ENCODE results near the gene KLHL22.
"Not testable (repeated sequence)": the region's sequence is repeated elsewhere in the genome, so short reads cannot be mapped to it uniquely, and the experiment has no call there.

The KLHL22 gene

GRCh38 chr22:20508815-20509271, 13.2 kb upstream of the KLHL22 start:
- Histone ChIP-seq H3K27me3 (no peaks in the 10 kb centered on the region), H3K9me3 (no peaks in the 10 kb centered on the region), H3K27ac (peak overlapping the region; percentile 88), H3K36me3 (peaks cover 1% of the 10 kb centered on the region), H3K4me1 (ENCODE audit: control insufficient read depth in 1 of 2, insufficient read depth in 1 of 2, low read depth in 1 of 2, low read length in 1 of 2) (peaks cover 28 to 29% of the 10 kb centered on the region in 2 experiments), H3K4me3 (ENCODE audit: low read depth in 1 of 2, low read length in 1 of 2) (peak overlapping the region; percentile 88 to 96)
- TF ChIP-seq, protein P1, sequence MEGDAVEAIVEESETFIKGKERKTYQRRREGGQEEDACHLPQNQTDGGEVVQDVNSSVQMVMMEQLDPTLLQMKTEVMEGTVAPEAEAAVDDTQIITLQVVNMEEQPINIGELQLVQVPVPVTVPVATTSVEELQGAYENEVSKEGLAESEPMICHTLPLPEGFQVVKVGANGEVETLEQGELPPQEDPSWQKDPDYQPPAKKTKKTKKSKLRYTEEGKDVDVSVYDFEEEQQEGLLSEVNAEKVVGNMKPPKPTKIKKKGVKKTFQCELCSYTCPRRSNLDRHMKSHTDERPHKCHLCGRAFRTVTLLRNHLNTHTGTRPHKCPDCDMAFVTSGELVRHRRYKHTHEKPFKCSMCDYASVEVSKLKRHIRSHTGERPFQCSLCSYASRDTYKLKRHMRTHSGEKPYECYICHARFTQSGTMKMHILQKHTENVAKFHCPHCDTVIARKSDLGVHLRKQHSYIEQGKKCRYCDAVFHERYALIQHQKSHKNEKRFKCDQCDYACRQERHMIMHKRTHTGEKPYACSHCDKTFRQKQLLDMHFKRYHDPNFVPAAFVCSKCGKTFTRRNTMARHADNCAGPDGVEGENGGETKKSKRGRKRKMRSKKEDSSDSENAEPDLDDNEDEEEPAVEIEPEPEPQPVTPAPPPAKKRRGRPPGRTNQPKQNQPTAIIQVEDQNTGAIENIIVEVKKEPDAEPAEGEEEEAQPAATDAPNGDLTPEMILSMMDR (IDR thresholded peaks at IDR 0.05): no peak

GRCh38 chr22:20508067-20508755, 12.6 kb upstream of the KLHL22 start:
- not testable (repeated sequence) for H3K36me3 ChIP-seq, H3K9me3 ChIP-seq

GRCh38 chr22:20507253-20508066, 11.9 kb upstream of the KLHL22 start, which contains the start of gene MED15:
Gene MED15, plus strand, starts transcription at chr22:20507610. Its CDS starts 69 bp downstream, at chr22:20507679.
- peak within 1 kb of the TSS; percentile 88 to 96 for H3K4me3 ChIP-seq (ENCODE audit: low read depth in 1 of 2, low read length in 1 of 2)
- H3K36me3 ChIP-seq: no peaks in the 10 kb centered on the region
- peaks cover 28 to 29% of the 10 kb centered on the region in 2 experiments for H3K4me1 ChIP-seq (ENCODE audit: control insufficient read depth in 1 of 2, insufficient read depth in 1 of 2, low read depth in 1 of 2, low read length in 1 of 2)
- TF ChIP-seq, protein P1 (IDR thresholded peaks at IDR 0.05): peak; percentile 22
- H3K27me3 ChIP-seq: no peaks in the 10 kb centered on the region
- peak within 1 kb of the TSS; percentile 88 for H3K27ac ChIP-seq
- no peaks in the 10 kb centered on the region for H3K9me3 ChIP-seq

More at GRCh38 chr22:20508067-20508755, 12.6 kb upstream of the KLHL22 start:
- Histone ChIP-seq H3K27ac (peak overlapping the region; percentile 88), H3K4me1 (ENCODE audit: control insufficient read depth in 1 of 2, insufficient read depth in 1 of 2, low read depth in 1 of 2, low read length in 1 of 2) (peaks cover 28 to 29% of the 10 kb centered on the region in 2 experiments), H3K4me3 (ENCODE audit: low read depth in 1 of 2, low read length in 1 of 2) (peak overlapping the region; percentile 88 to 96)
- H3K27me3 ChIP-seq: not testable (repeated sequence)

GRCh38 chr22:20506543-20507252, 11.1 kb upstream of the KLHL22 start:
- H3K4me1 ChIP-seq (ENCODE audit: control insufficient read depth in 1 of 2, insufficient read depth in 1 of 2, low read depth in 1 of 2, low read length in 1 of 2): peaks cover 28 to 29% of the 10 kb centered on the region in 2 experiments
- peak overlapping the region; percentile 88 for H3K27ac ChIP-seq
- peaks cover 4% of the 10 kb centered on the region for H3K36me3 ChIP-seq
- TF ChIP-seq, protein P1 (IDR thresholded peaks at IDR 0.05): no peak
- H3K4me3 ChIP-seq (ENCODE audit: low read depth in 1 of 2, low read length in 1 of 2): peak overlapping the region; percentile 88 to 96
- no peaks in the 10 kb centered on the region for H3K9me3 ChIP-seq
- H3K27me3 ChIP-seq: no peaks in the 10 kb centered on the region

GRCh38 chr22:20504293-20504922, 8.8 kb upstream of the KLHL22 start:
- not testable (repeated sequence) for H3K9me3 ChIP-seq, H3K27ac ChIP-seq

GRCh38 chr22:20503816-20504215, 8.2 kb upstream of the KLHL22 start:
- Histone ChIP-seq H3K4me3 (ENCODE audit: low read depth in 1 of 2, low read length in 1 of 2) (no peak overlapping the region), H3K36me3 (peaks cover 26% of the 10 kb centered on the region), H3K27me3 (no peaks in the 10 kb centered on the region), H3K4me1 (ENCODE audit: control insufficient read depth in 1 of 2, insufficient read depth in 1 of 2, low read depth in 1 of 2, low read length in 1 of 2) (peaks cover 14 to 16% of the 10 kb centered on the region in 2 experiments), H3K27ac (no peak overlapping the region), H3K9me3 (no peaks in the 10 kb centered on the region)
- TF ChIP-seq, protein P1 (IDR thresholded peaks at IDR 0.05): no peak

More at GRCh38 chr22:20504293-20504922, 8.8 kb upstream of the KLHL22 start:
- H3K4me1 ChIP-seq (ENCODE audit: control insufficient read depth in 1 of 2, insufficient read depth in 1 of 2, low read depth in 1 of 2, low read length in 1 of 2): peaks cover 20 to 22% of the 10 kb centered on the region in 2 experiments
- not testable (repeated sequence) for H3K27me3 ChIP-seq; H3K4me3 ChIP-seq (ENCODE audit: low read depth in 1 of 2, low read length in 1 of 2)
- H3K36me3 ChIP-seq: peaks cover 25% of the 10 kb centered on the region
